ENCODE measurements around the gene CHMP5.

Gene CHMP5

GRCh38 chr9:33273266-33273971 lies 8.6 kb downstream of the CHMP5 start:
- Mint-ChIP-seq H3K27me3 (no peaks in the 10 kb centered on the region), H3K9me3 (no peaks in the 10 kb centered on the region), H3K36me3 (peaks cover 64% of the 10 kb centered on the region), H3K4me3 (no peak overlapping the region), H3K27ac (no peak overlapping the region), H3K4me1 (peaks cover 11% of the 10 kb centered on the region)
- CTCF ChIA-PET, result interaction anchor here (0.6 to 1.7 kb wide), 5 partner anchors 13 to 898 kb away, joined by 3 to 4 read pairs (median 3); no protein-coding TSS in a partner anchor
- DNase-seq, result no peak

- no peak for DNase-seq
- Mint-ChIP-seq H3K27ac (no peak overlapping the region), H3K36me3 (peaks cover 63% of the 10 kb centered on the region), H3K27me3 (no peaks in the 10 kb centered on the region), H3K4me1 (peaks cover 11% of the 10 kb centered on the region), H3K4me3 (no peak overlapping the region), H3K9me3 (no peaks in the 10 kb centered on the region)
- CTCF ChIA-PET, result interaction anchor here (1.5 to 1.7 kb wide), 2 partner anchors 13 to 23 kb away, joined by 3 read pairs; no protein-coding TSS in a partner anchor
These were observed 9.1 kb downstream of the CHMP5 start for GRCh38 chr9:33273972-33274328.

GRCh38 chr9:33277484-33277883 lies 12.6 kb downstream of the CHMP5 start:
- H3K36me3 Mint-ChIP-seq, result peaks cover 59% of the 10 kb centered on the region

GRCh38 chr9:33285502-33285901 lies 20.7 kb downstream of the CHMP5 start:
- no peak overlapping the region for H3K27ac Mint-ChIP-seq
- peaks cover 4% of the 10 kb centered on the region for H3K27me3 Mint-ChIP-seq
- CTCF ChIA-PET, result interaction anchor here (1.0 to 2.6 kb wide), 3 partner anchors 89 to 181 kb away, joined by 3 to 23 read pairs (median 15); no protein-coding TSS in a partner anchor
- H3K4me3 Mint-ChIP-seq, result no peak overlapping the region
- no peak for DNase-seq
- H3K9me3 Mint-ChIP-seq, result no peaks in the 10 kb centered on the region
- peaks cover 27% of the 10 kb centered on the region for H3K4me1 Mint-ChIP-seq
- H3K36me3 Mint-ChIP-seq, result peaks cover 23% of the 10 kb centered on the region

More at GRCh38 chr9:33277484-33277883, 12.6 kb downstream of the CHMP5 start:
- H3K27me3 Mint-ChIP-seq, result no peaks in the 10 kb centered on the region
- H3K9me3 Mint-ChIP-seq, result no peaks in the 10 kb centered on the region
- no peak overlapping the region for H3K27ac Mint-ChIP-seq
- H3K4me1 Mint-ChIP-seq, result peaks cover 3% of the 10 kb centered on the region
- H3K4me3 Mint-ChIP-seq, result no peak overlapping the region
- CTCF ChIA-PET, result no interaction called here
- no peak for DNase-seq

- Mint-ChIP-seq H3K9me3 (no peaks in the 10 kb centered on the region), H3K4me3 (no peak overlapping the region), H3K27ac (peak overlapping the region; percentile 79), H3K4me1 (peaks cover 41% of the 10 kb centered on the region), H3K27me3 (peaks cover 5% of the 10 kb centered on the region), H3K36me3 (peaks cover 27% of the 10 kb centered on the region)
- CTCF ChIA-PET, result interaction anchor here (0.7 to 2.6 kb wide), 20 partner anchors 11 to 187 kb away, joined by 3 to 23 read pairs (median 4); partner anchors contain the start of genes AQP3 and NOL6
- peak; percentile 72 for DNase-seq
These were observed 22.2 kb downstream of the CHMP5 start for GRCh38 chr9:33287087-33287490.

- CTCF ChIA-PET, result interaction anchor here (0.6 to 2.6 kb wide), 10 partner anchors 9 to 179 kb away, joined by 3 to 23 read pairs (median 7); partner anchors contain the start of gene AQP3
- H3K9me3 Mint-ChIP-seq, result no peaks in the 10 kb centered on the region
- H3K27ac Mint-ChIP-seq, result peak overlapping the region; percentile 100
- no peak for DNase-seq
- no peak overlapping the region for H3K4me3 Mint-ChIP-seq
- H3K36me3 Mint-ChIP-seq, result peaks cover 27% of the 10 kb centered on the region
- peaks cover 5% of the 10 kb centered on the region for H3K27me3 Mint-ChIP-seq
- peaks cover 52% of the 10 kb centered on the region for H3K4me1 Mint-ChIP-seq
These were observed 23.4 kb downstream of the CHMP5 start for GRCh38 chr9:33288235-33288634.

- Mint-ChIP-seq H3K4me3 (peak overlapping the region; percentile 19), H3K36me3 (peaks cover 30% of the 10 kb centered on the region), H3K27me3 (peaks cover 5% of the 10 kb centered on the region), H3K27ac (peak overlapping the region; percentile 100), H3K4me1 (peaks cover 58% of the 10 kb centered on the region), H3K9me3 (no peaks in the 10 kb centered on the region)
- CTCF ChIA-PET, result interaction anchor here (2.0 kb wide), 1 partner anchor 178 kb away, joined by 7 read pairs; no protein-coding TSS in a partner anchor
- DNase-seq, result peak; percentile 24
These were observed 24.1 kb downstream of the CHMP5 start for GRCh38 chr9:33288828-33289483.

GRCh38 chr9:33289496-33289895 lies 24.6 kb downstream of the CHMP5 start:
- H3K36me3 Mint-ChIP-seq, result peaks cover 34% of the 10 kb centered on the region
- DNase-seq, result peak; percentile 45
- H3K4me3 Mint-ChIP-seq, result peak overlapping the region; percentile 91
- peaks cover 63% of the 10 kb centered on the region for H3K4me1 Mint-ChIP-seq
- peaks cover 5% of the 10 kb centered on the region for H3K27me3 Mint-ChIP-seq
- CTCF ChIA-PET, result interaction anchor here (1.0 to 2.0 kb wide), 4 partner anchors 34 to 177 kb away, joined by 3 to 7 read pairs (median 6); no protein-coding TSS in a partner anchor
- H3K27ac Mint-ChIP-seq, result peak overlapping the region; percentile 100
- H3K9me3 Mint-ChIP-seq, result no peaks in the 10 kb centered on the region

GRCh38 chr9:33289936-33290246 lies 25.0 kb downstream of the CHMP5 start:
- Mint-ChIP-seq H3K4me3 (peak overlapping the region; percentile 91), H3K4me1 (peaks cover 67% of the 10 kb centered on the region), H3K36me3 (peaks cover 38% of the 10 kb centered on the region), H3K27me3 (peaks cover 5% of the 10 kb centered on the region), H3K27ac (peak overlapping the region; percentile 100), H3K9me3 (no peaks in the 10 kb centered on the region)
- CTCF ChIA-PET, result interaction anchor here (0.8 to 2.0 kb wide), 5 partner anchors 19 to 177 kb away, joined by 3 to 7 read pairs (median 5); no protein-coding TSS in a partner anchor
- DNase-seq, result no peak

- peaks cover 41% of the 10 kb centered on the region for H3K36me3 Mint-ChIP-seq
- H3K4me3 Mint-ChIP-seq, result peak within 1 kb of the TSS; percentile 91
- CTCF ChIA-PET, result interaction anchor here (0.8 to 2.0 kb wide), 5 partner anchors 18 to 176 kb away, joined by 3 to 7 read pairs (median 5); no protein-coding TSS in a partner anchor
- H3K9me3 Mint-ChIP-seq, result no peaks in the 10 kb centered on the region
- peak within 1 kb of the TSS; percentile 100 for H3K27ac Mint-ChIP-seq
- H3K4me1 Mint-ChIP-seq, result peaks cover 71% of the 10 kb centered on the region
- peaks cover 5% of the 10 kb centered on the region for H3K27me3 Mint-ChIP-seq
- DNase-seq, result peak; percentile 99
These were observed 25.6 kb downstream of the CHMP5 start, which contains the start of gene NFX1 for GRCh38 chr9:33290247-33291030. Gene NFX1, plus strand, starts transcription at chr9:33290516. Its CDS starts 57 bp downstream, at chr9:33290573.

GRCh38 chr9:33291031-33291397 lies 26.2 kb downstream of the CHMP5 start:
- Mint-ChIP-seq H3K4me1 (peaks cover 74% of the 10 kb centered on the region), H3K36me3 (peaks cover 44% of the 10 kb centered on the region), H3K4me3 (peak overlapping the region; percentile 91), H3K27me3 (peaks cover 5% of the 10 kb centered on the region), H3K9me3 (no peaks in the 10 kb centered on the region), H3K27ac (peak overlapping the region; percentile 100)
- CTCF ChIA-PET, result interaction anchor here (1.6 to 1.7 kb wide), 2 partner anchors 125 to 162 kb away, joined by 5 to 6 read pairs; no protein-coding TSS in a partner anchor
- no peak for DNase-seq

- H3K36me3 Mint-ChIP-seq, result peaks cover 49% of the 10 kb centered on the region
- CTCF ChIA-PET, result no interaction called here
- H3K4me1 Mint-ChIP-seq, result peaks cover 77% of the 10 kb centered on the region
- H3K4me3 Mint-ChIP-seq, result peak overlapping the region; percentile 91
- H3K27me3 Mint-ChIP-seq, result peaks cover 5% of the 10 kb centered on the region
- DNase-seq, result no peak
- H3K27ac Mint-ChIP-seq, result peak overlapping the region; percentile 100
- H3K9me3 Mint-ChIP-seq, result no peaks in the 10 kb centered on the region
These were observed 27.1 kb downstream of the CHMP5 start for GRCh38 chr9:33291901-33292300.

- H3K4me1 Mint-ChIP-seq, result peaks cover 83% of the 10 kb centered on the region
- CTCF ChIA-PET, result no interaction called here
- H3K27me3 Mint-ChIP-seq, result peaks cover 5% of the 10 kb centered on the region
- DNase-seq, result no peak
- peaks cover 64% of the 10 kb centered on the region for H3K36me3 Mint-ChIP-seq
- H3K27ac Mint-ChIP-seq, result no peak overlapping the region
- no peaks in the 10 kb centered on the region for H3K9me3 Mint-ChIP-seq
- no peak overlapping the region for H3K4me3 Mint-ChIP-seq
These were observed 28.9 kb downstream of the CHMP5 start for GRCh38 chr9:33293782-33294181.
